ENCODE results near the gene RGS5. TPM values are rescaled to one million over a fixed set of nuclear protein-coding genes. Genes with fewer than 3 reads are reported as not detected.

The RGS5 gene
- total and polyA plus RNA-seq, 4 donors = 4.6 to 12.7 (median 7.4) TPM

DNA sequence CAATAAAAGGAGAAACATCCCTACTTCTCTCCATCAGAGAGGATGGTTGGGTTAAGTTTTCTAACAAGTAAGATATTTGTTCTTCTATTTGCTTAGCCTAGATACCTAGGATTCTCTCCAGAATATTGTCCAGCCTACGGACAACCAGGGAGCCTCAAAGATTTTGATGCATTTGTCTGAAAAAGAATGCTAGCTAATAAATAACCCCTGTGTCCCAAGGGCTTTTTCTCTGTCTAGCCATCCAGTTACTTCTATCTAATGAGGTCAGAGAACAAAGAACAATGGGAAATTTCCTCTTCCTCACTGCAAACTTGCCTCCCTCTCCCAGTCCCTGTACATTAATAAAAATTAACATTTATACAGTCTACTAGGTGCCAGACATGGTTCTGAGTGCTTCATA lies 810 bp downstream of the RGS5 start:
- H3K4me3 ChIP-seq (ENCODE audit: low read depth in 1 of 3, low read length in 3 of 3) = no peak overlapping the region
- no peaks in the 10 kb centered on the region for H3K4me1 ChIP-seq (ENCODE audit: control insufficient read depth in 4 of 4, insufficient read depth in 4 of 4, low read length in 3 of 4)
- no peak for TF ChIP-seq YY1 (IDR thresholded peaks at IDR 0.05)
- no peak for TF ChIP-seq FOXA2 (IDR thresholded peaks at IDR 0.05)
- no peak for TF ChIP-seq TAF1 (conservative IDR thresholded peaks at IDR 0.05)
- TF ChIP-seq, protein P1, sequence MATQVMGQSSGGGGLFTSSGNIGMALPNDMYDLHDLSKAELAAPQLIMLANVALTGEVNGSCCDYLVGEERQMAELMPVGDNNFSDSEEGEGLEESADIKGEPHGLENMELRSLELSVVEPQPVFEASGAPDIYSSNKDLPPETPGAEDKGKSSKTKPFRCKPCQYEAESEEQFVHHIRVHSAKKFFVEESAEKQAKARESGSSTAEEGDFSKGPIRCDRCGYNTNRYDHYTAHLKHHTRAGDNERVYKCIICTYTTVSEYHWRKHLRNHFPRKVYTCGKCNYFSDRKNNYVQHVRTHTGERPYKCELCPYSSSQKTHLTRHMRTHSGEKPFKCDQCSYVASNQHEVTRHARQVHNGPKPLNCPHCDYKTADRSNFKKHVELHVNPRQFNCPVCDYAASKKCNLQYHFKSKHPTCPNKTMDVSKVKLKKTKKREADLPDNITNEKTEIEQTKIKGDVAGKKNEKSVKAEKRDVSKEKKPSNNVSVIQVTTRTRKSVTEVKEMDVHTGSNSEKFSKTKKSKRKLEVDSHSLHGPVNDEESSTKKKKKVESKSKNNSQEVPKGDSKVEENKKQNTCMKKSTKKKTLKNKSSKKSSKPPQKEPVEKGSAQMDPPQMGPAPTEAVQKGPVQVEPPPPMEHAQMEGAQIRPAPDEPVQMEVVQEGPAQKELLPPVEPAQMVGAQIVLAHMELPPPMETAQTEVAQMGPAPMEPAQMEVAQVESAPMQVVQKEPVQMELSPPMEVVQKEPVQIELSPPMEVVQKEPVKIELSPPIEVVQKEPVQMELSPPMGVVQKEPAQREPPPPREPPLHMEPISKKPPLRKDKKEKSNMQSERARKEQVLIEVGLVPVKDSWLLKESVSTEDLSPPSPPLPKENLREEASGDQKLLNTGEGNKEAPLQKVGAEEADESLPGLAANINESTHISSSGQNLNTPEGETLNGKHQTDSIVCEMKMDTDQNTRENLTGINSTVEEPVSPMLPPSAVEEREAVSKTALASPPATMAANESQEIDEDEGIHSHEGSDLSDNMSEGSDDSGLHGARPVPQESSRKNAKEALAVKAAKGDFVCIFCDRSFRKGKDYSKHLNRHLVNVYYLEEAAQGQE (IDR thresholded peaks at IDR 0.05) = no peak
- no peak for TF ChIP-seq EGR1 (IDR thresholded peaks at IDR 0.05; ENCODE audit: low read depth in 2 of 2)
- no peak for TF ChIP-seq FOXA1 (IDR thresholded peaks at IDR 0.05)
- no peak for TF ChIP-seq RAD21 (IDR thresholded peaks at IDR 0.05)
- TF ChIP-seq HNF4G (IDR thresholded peaks at IDR 0.05) = no peak
- TF ChIP-seq, protein P2, sequence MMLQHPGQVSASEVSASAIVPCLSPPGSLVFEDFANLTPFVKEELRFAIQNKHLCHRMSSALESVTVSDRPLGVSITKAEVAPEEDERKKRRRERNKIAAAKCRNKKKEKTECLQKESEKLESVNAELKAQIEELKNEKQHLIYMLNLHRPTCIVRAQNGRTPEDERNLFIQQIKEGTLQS (IDR thresholded peaks at IDR 0.05) = no peak
- TF ChIP-seq MAX (IDR thresholded peaks at IDR 0.05) = no peak
- no peak for TF ChIP-seq NR2F2 (IDR thresholded peaks at IDR 0.05)
- TF ChIP-seq HNF4A (conservative IDR thresholded peaks at IDR 0.05) = no peak
- TF ChIP-seq JUND (IDR thresholded peaks at IDR 0.05) = no peak
- no peak for TF ChIP-seq GABPA (IDR thresholded peaks at IDR 0.05 in 1 of 2, conservative IDR thresholded peaks at IDR 0.05 in 1 of 2)
- no peak for TF ChIP-seq CTCF (IDR thresholded peaks at IDR 0.05; ENCODE audit: low read depth, low read length, missing input control)
- H3K27me3 ChIP-seq (ENCODE audit: control insufficient read depth in 4 of 4, insufficient read depth in 4 of 4, low read length in 3 of 4) = no peaks in the 10 kb centered on the region
- H3K9me3 ChIP-seq (ENCODE audit: control insufficient read depth in 4 of 4, low read length in 3 of 4) = no peaks in the 10 kb centered on the region
- no peak for DNase-seq (ENCODE audit: low spot score)
- H3K9ac ChIP-seq (ENCODE audit: low read depth in 1 of 2, low read length in 2 of 2) = no peak overlapping the region
- no peak overlapping the region for H3K27ac ChIP-seq (ENCODE audit: low read depth in 1 of 2, low read length in 2 of 2)
- no peaks in the 10 kb centered on the region for H3K36me3 ChIP-seq (ENCODE audit: control insufficient read depth in 4 of 4, insufficient read depth in 3 of 4, low read depth in 1 of 4, low read length in 3 of 4)
- 77% methylated on average over 1 of the region's 1 CpG for WGBS

GRCh38 chr1:163197022-163197421 lies 5.7 kb downstream of the RGS5 start:
- 87% methylated on average over 4 of the region's 4 CpGs for WGBS
- H3K27ac ChIP-seq (ENCODE audit: low read depth in 1 of 2, low read length in 2 of 2) = no peak overlapping the region
- TF ChIP-seq CTCF (IDR thresholded peaks at IDR 0.05; ENCODE audit: low read depth, low read length, missing input control) = no peak
- TF ChIP-seq, protein P3, sequence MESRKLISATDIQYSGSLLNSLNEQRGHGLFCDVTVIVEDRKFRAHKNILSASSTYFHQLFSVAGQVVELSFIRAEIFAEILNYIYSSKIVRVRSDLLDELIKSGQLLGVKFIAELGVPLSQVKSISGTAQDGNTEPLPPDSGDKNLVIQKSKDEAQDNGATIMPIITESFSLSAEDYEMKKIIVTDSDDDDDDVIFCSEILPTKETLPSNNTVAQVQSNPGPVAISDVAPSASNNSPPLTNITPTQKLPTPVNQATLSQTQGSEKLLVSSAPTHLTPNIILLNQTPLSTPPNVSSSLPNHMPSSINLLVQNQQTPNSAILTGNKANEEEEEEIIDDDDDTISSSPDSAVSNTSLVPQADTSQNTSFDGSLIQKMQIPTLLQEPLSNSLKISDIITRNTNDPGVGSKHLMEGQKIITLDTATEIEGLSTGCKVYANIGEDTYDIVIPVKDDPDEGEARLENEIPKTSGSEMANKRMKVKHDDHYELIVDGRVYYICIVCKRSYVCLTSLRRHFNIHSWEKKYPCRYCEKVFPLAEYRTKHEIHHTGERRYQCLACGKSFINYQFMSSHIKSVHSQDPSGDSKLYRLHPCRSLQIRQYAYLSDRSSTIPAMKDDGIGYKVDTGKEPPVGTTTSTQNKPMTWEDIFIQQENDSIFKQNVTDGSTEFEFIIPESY (IDR thresholded peaks at IDR 0.05) = no peak
- TF ChIP-seq RAD21 (IDR thresholded peaks at IDR 0.05) = no peak
- no peak for TF ChIP-seq TAF1 (conservative IDR thresholded peaks at IDR 0.05)
- no peak for TF ChIP-seq NR2F2 (IDR thresholded peaks at IDR 0.05)
- no peak for TF ChIP-seq JUND (IDR thresholded peaks at IDR 0.05)
- TF ChIP-seq, protein P2 (IDR thresholded peaks at IDR 0.05) = no peak
- TF ChIP-seq RXRA (IDR thresholded peaks at IDR 0.05) = no peak
- TF ChIP-seq HNF4A (conservative IDR thresholded peaks at IDR 0.05) = no peak
- no peak for TF ChIP-seq YY1 (IDR thresholded peaks at IDR 0.05)
- no peak for TF ChIP-seq GABPA (IDR thresholded peaks at IDR 0.05 in 1 of 2, conservative IDR thresholded peaks at IDR 0.05 in 1 of 2)
- no peak for TF ChIP-seq SP1 (IDR thresholded peaks at IDR 0.05)
- no peak for TF ChIP-seq MAX (IDR thresholded peaks at IDR 0.05)
- no peak for TF ChIP-seq HNF4G (IDR thresholded peaks at IDR 0.05)

More at GRCh38 chr1:163197022-163197421, 5.7 kb downstream of the RGS5 start:
- no peak for DNase-seq (ENCODE audit: low spot score)
- H3K9me3 ChIP-seq (ENCODE audit: control insufficient read depth in 4 of 4, low read length in 3 of 4) = no peaks in the 10 kb centered on the region
- no peaks in the 10 kb centered on the region for H3K27me3 ChIP-seq (ENCODE audit: control insufficient read depth in 4 of 4, insufficient read depth in 4 of 4, low read length in 3 of 4)
- no peak overlapping the region for H3K4me3 ChIP-seq (ENCODE audit: low read depth in 1 of 3, low read length in 3 of 3)
- no peaks in the 10 kb centered on the region for H3K4me1 ChIP-seq (ENCODE audit: control insufficient read depth in 4 of 4, insufficient read depth in 4 of 4, low read length in 3 of 4)
- H3K36me3 ChIP-seq (ENCODE audit: control insufficient read depth in 4 of 4, insufficient read depth in 3 of 4, low read depth in 1 of 4, low read length in 3 of 4) = no peaks in the 10 kb centered on the region
- no peak overlapping the region for H3K9ac ChIP-seq (ENCODE audit: low read depth in 1 of 2, low read length in 2 of 2)

Data from liver (tissue), 9 donors.